H9 (cell line): ENCODE measurements around the gene CDH4. TPM values are rescaled to one million over a fixed set of nuclear protein-coding genes. Genes with fewer than 3 reads are reported as not detected.

Source experiments
- DNase-seq: peaks from one replicate; pipeline ENCODE4 v3.0.0-alpha.2; 2017
- H2AFZ ChIP-seq: one replicate; pipeline ENCODE4 v1.6.1; 2013; ENCODE audit warnings: mild to moderate bottlenecking, low read length, control low read depth, moderate library complexity
- H2AK5ac ChIP-seq: 2 replicates; pipeline ENCODE4 v1.6.1; 2013; ENCODE audit warnings: low read length, control low read depth, mixed read lengths; ENCODE audit not compliant: insufficient read length
- H2BK120ac ChIP-seq: one replicate; pipeline ENCODE4 v1.6.1; 2013; ENCODE audit warnings: low read depth, mild to moderate bottlenecking, low read length, control low read depth, inconsistent platforms; ENCODE audit not compliant: poor library complexity, severe bottlenecking
- H2BK12ac ChIP-seq: 2 replicates; pipeline ENCODE4 v1.6.1; 2013; ENCODE audit warnings: low read length, control low read depth, mixed read lengths, low read depth; ENCODE audit not compliant: insufficient read length
- H2BK15ac ChIP-seq: 2 replicates; pipeline ENCODE4 v1.6.1; 2013; ENCODE audit warnings: low read depth, low read length, control low read depth
- H2BK20ac ChIP-seq: one replicate; pipeline ENCODE4 v1.6.1; 2013; ENCODE audit warnings: low read depth, mild to moderate bottlenecking, low read length, control low read depth, inconsistent platforms; ENCODE audit not compliant: poor library complexity, severe bottlenecking
- H2BK5ac ChIP-seq: 2 replicates; pipeline ENCODE4 v1.6.1; 2013; ENCODE audit warnings: low read length, control low read depth, mixed read lengths; ENCODE audit not compliant: insufficient read length
- H3K14ac ChIP-seq: 2 replicates; pipeline ENCODE4 v1.6.1; 2013; ENCODE audit warnings: low read length, control low read depth; ENCODE audit not compliant: insufficient read depth
- H3K18ac ChIP-seq: 2 replicates; pipeline ENCODE4 v1.6.1; 2013; ENCODE audit warnings: low read depth, mild to moderate bottlenecking, mixed read lengths, low read length, control low read depth; ENCODE audit not compliant: insufficient read length
- H3K23ac ChIP-seq: 2 replicates; pipeline ENCODE4 v1.6.1; 2013; ENCODE audit warnings: low read length, control low read depth, mixed read lengths, low read depth; ENCODE audit not compliant: insufficient read length
- H3K23me2 ChIP-seq: 2 replicates; pipeline ENCODE4 v1.6.1; 2013; ENCODE audit warnings: low read depth, mild to moderate bottlenecking, mixed read lengths, low read length, control low read depth; ENCODE audit not compliant: insufficient read length, poor library complexity, severe bottlenecking
- H3K27ac ChIP-seq: 2 replicates; pipeline ENCODE4 v1.5.1; 2013; ENCODE audit warnings: low read length, control low read depth, mixed read lengths, low read depth; ENCODE audit not compliant: insufficient read length
- H3K27me3 ChIP-seq: 2 replicates; pipeline ENCODE4 v1.6.1; 2013; ENCODE audit warnings: low read length, control low read depth, inconsistent platforms; ENCODE audit not compliant: insufficient read depth
- H3K4ac ChIP-seq: 2 replicates; pipeline ENCODE4 v1.6.1; 2013; ENCODE audit warnings: low read depth, mild to moderate bottlenecking, control low read depth, inconsistent platforms, low read length, moderate library complexity
- H3K4me1 ChIP-seq: 2 replicates; pipeline ENCODE4 v1.6.1; 2013; ENCODE audit warnings: low read length, control low read depth, inconsistent platforms; ENCODE audit not compliant: insufficient read depth
- H3K4me2 ChIP-seq: 2 replicates; pipeline ENCODE4 v1.6.1; 2013; ENCODE audit warnings: low read length, control low read depth, mixed read lengths; ENCODE audit not compliant: insufficient read length, insufficient read depth
- H3K56ac ChIP-seq: 2 replicates; pipeline ENCODE4 v1.6.1; 2013; ENCODE audit warnings: low read depth, mild to moderate bottlenecking, mixed read lengths, low read length, control low read depth; ENCODE audit not compliant: insufficient read length
- H3K79me1 ChIP-seq: 2 replicates; pipeline ENCODE4 v1.6.1; 2013; ENCODE audit warnings: low read depth, mild to moderate bottlenecking, moderate library complexity, low read length, control low read depth, inconsistent platforms; ENCODE audit not compliant: insufficient read depth, poor library complexity, severe bottlenecking
- H3K79me2 ChIP-seq: 2 replicates; pipeline ENCODE4 v1.6.1; 2013; ENCODE audit warnings: low read length, control low read depth, inconsistent platforms; ENCODE audit not compliant: insufficient read depth
- H3K9ac ChIP-seq: 2 replicates; pipeline ENCODE4 v1.6.1; 2013; ENCODE audit warnings: low read length, control low read depth, mixed read lengths; ENCODE audit not compliant: insufficient read length; ENCODE audit errors: extremely low read depth
- H3K9me3 ChIP-seq: one replicate; pipeline ENCODE4 v1.6.1; 2013; ENCODE audit warnings: low read depth, low read length, inconsistent platforms; ENCODE audit not compliant: control insufficient read depth
- H3T11ph ChIP-seq: one replicate; pipeline ENCODE4 v1.6.1; 2013; ENCODE audit warnings: mild to moderate bottlenecking, low read length, control low read depth, inconsistent platforms
- H4K20me1 ChIP-seq: one replicate; pipeline ENCODE4 v1.6.1; 2013; ENCODE audit not compliant: control insufficient read depth, insufficient read length, insufficient read depth
- H4K5ac ChIP-seq: 2 replicates; pipeline ENCODE4 v1.6.1; 2013; ENCODE audit warnings: low read depth, mild to moderate bottlenecking, mixed read lengths, low read length, control low read depth; ENCODE audit not compliant: insufficient read length
- H4K8ac ChIP-seq: replicated peaks from 2 replicates; pipeline ENCODE4 v1.6.1; 2013; ENCODE audit warnings: low read length, control low read depth, mixed read lengths, low read depth; ENCODE audit not compliant: insufficient read length
- H4K91ac ChIP-seq: 2 replicates; pipeline ENCODE4 v1.6.1; 2013; ENCODE audit warnings: low read depth, mild to moderate bottlenecking, moderate library complexity, mixed read lengths, low read length, control low read depth; ENCODE audit not compliant: insufficient read length
- H3K27ac Mint-ChIP-seq, 3 experiments: 2 replicates in 2 of 3; 3 replicates in 1 of 3; pipeline ENCODE4 v1.8.0; 2020 to 2021; ENCODE audit warnings: mixed read lengths in 3 of 3, mild to moderate bottlenecking in 1 of 3, moderate library complexity in 1 of 3
- H3K27me3 Mint-ChIP-seq: 2 replicates; pipeline ENCODE4 v1.8.0; 2021; ENCODE audit warnings: low read depth, mild to moderate bottlenecking, moderate library complexity, mixed read lengths
- H3K36me3 Mint-ChIP-seq, 3 experiments: 2 replicates in 2 of 3; 3 replicates in 1 of 3; pipeline ENCODE4 v1.8.0; 2020 to 2021; ENCODE audit warnings: low read depth in 3 of 3, mixed read lengths in 3 of 3; ENCODE audit not compliant: insufficient read depth in 1 of 3
- H3K4me1 Mint-ChIP-seq, 2 experiments: 2 replicates each; pipeline ENCODE4 v1.8.0; 2020; ENCODE audit warnings: mixed read lengths in 2 of 2
- H3K4me3 Mint-ChIP-seq, 2 experiments: 2 replicates in 1 of 2; 3 replicates in 1 of 2; pipeline ENCODE4 v1.8.0; 2020 to 2021; ENCODE audit warnings: mild to moderate bottlenecking in 2 of 2, mixed read lengths in 2 of 2, moderate library complexity in 1 of 2
- H3K9me3 Mint-ChIP-seq, 2 experiments: 2 replicates in 1 of 2; 3 replicates in 1 of 2; pipeline ENCODE4 v1.8.0; 2020; ENCODE audit warnings: mild to moderate bottlenecking in 2 of 2, mixed read lengths in 2 of 2, moderate library complexity in 1 of 2
- CTCF ChIP-seq: fragments of 200-600 bp; sonication (generic); conservative IDR thresholded peaks from 3 replicates; pipeline ENCODE4 v1.8.0; 2021; ENCODE audit warnings: antibody characterized with exemption, mild to moderate bottlenecking
- WGBS: extraction: QIAGEN DNeasy Blood & Tissue Kit; methylation state at CpG from one replicate; pipeline ENCODE4 v1.1.7; 2013; ENCODE audit warnings: missing lambda C conversion rate, low lambda C conversion rate, mixed read lengths; ENCODE audit not compliant: insufficient read length; ENCODE audit errors: extremely low coverage; 5-methylcytosine and 5-hydroxymethylcytosine counted together
- total RNA-seq: library from RNA; stranded (reverse); gene quantifications from 2 replicates; pipeline ENCODE4 v1.2.1, GENCODE V29; 2021

Gene CDH4
- total RNA-seq, 1 experiment from 2014 or later: 3.0 TPM

- Histone ChIP-seq H3K4me2 (no peak overlapping the region), H3K27ac (no peak overlapping the region), H2BK15ac (no peak overlapping the region), H3K23ac (no peak overlapping the region), H4K5ac (no peak overlapping the region), H2AK5ac (no peak overlapping the region), H4K91ac (peak overlapping the region; percentile 62), H3K79me2 (no peaks in the 10 kb centered on the region), H4K20me1 (no peaks in the 10 kb centered on the region), H4K8ac (no peak overlapping the region), H3K23me2 (no peaks in the 10 kb centered on the region), H3K9ac (no peak overlapping the region), H3K79me1 (no peaks in the 10 kb centered on the region), H3K4me1 (no peaks in the 10 kb centered on the region; the same call in 1 of the 2 replicates), H2BK120ac (no peak overlapping the region), H3K27me3 (no peaks in the 10 kb centered on the region; the same call in 1 of the 2 replicates), H2BK5ac (no peak overlapping the region), H3T11ph (no peak overlapping the region), H3K4ac (no peak overlapping the region), H3K18ac (no peak overlapping the region), H3K9me3 (no peaks in the 10 kb centered on the region), H2BK12ac (no peak overlapping the region), H3K14ac (no peak overlapping the region), H2AFZ (no peak overlapping the region), H3K56ac (no peak overlapping the region), H2BK20ac (no peak overlapping the region)
- peaks cover 35% of the 10 kb centered on the region for H3K27me3 Mint-ChIP-seq
- no peak overlapping the region for H3K4me3 Mint-ChIP-seq
- no peak for DNase-seq
- no CpG with 5 or more reads among the region's 15 CpGs for WGBS
- no peak for TF ChIP-seq CTCF
- H3K27ac Mint-ChIP-seq: no peak overlapping the region; a peak in 1 of 7 replicates
- no peaks in the 10 kb centered on the region for H3K9me3 Mint-ChIP-seq
- H3K36me3 Mint-ChIP-seq: no peaks in the 10 kb centered on the region
- H3K4me1 Mint-ChIP-seq: peaks cover 0 to 11% of the 10 kb centered on the region in 2 experiments; a peak in 2 of 4 replicates
These were observed 543.9 kb downstream of the CDH4 start for GRCh38 chr20:61795669-61796630.
